Mucosa of rectum (tissue), 2 donors: ENCODE results near the gene RAB30.

ENCODE experiments used
- H3K27ac ChIP-seq, 2 donors: one replicate each; pipeline ENCODE4 v1.7.0; 2013; ENCODE audit warnings: inconsistent platforms in 2 of 2, low read depth in 2 of 2, low read length in 2 of 2
- H3K27me3 ChIP-seq, 2 donors: one replicate each; pipeline ENCODE4 v1.7.0; 2013; ENCODE audit warnings: low read length in 2 of 2; ENCODE audit not compliant: control insufficient read depth in 2 of 2, insufficient read depth in 2 of 2
- H3K36me3 ChIP-seq, 2 donors: one replicate each; pipeline ENCODE4 v1.7.0; 2013; ENCODE audit warnings: low read length in 2 of 2; ENCODE audit not compliant: control insufficient read depth in 2 of 2, insufficient read depth in 2 of 2
- H3K4me1 ChIP-seq, 2 donors: one replicate each; pipeline ENCODE4 v1.7.0; 2013; ENCODE audit warnings: low read length in 2 of 2, mild to moderate bottlenecking in 1 of 2; ENCODE audit not compliant: control insufficient read depth in 2 of 2, insufficient read depth in 2 of 2
- H3K4me3 ChIP-seq, 2 donors: one replicate each; pipeline ENCODE4 v1.7.0; 2013; ENCODE audit warnings: low read length in 2 of 2
- H3K9ac ChIP-seq, 2 donors: one replicate each; pipeline ENCODE4 v1.7.0; 2013; ENCODE audit warnings: low read length in 2 of 2, low read depth in 1 of 2, mild to moderate bottlenecking in 1 of 2
- H3K9me3 ChIP-seq, 2 donors: one replicate each; pipeline ENCODE4 v1.7.0; 2013; ENCODE audit warnings: low read length in 2 of 2; ENCODE audit not compliant: control insufficient read depth in 2 of 2
- donor health status: healthy.
- donor health status: Normal muscosa, but diverticular disease.

The RAB30 gene

GRCh38 chr11:82937554-82937953 is 134.1 kb downstream of the RAB30 start:
- Histone ChIP-seq H3K9ac (no peak overlapping the region), H3K4me1 (no peaks in the 10 kb centered on the region), H3K9me3 (no peaks in the 10 kb centered on the region), H3K27ac (no peak overlapping the region), H3K27me3 (no peaks in the 10 kb centered on the region), H3K36me3 (no peaks in the 10 kb centered on the region), H3K4me3 (no peak overlapping the region)

GRCh38 chr11:82936261-82936660 is 135.4 kb downstream of the RAB30 start:
- no peaks in the 10 kb centered on the region for H3K36me3 ChIP-seq
- no peaks in the 10 kb centered on the region for H3K27me3 ChIP-seq
- no peak overlapping the region for H3K9ac ChIP-seq
- no peak overlapping the region for H3K4me3 ChIP-seq
- H3K4me1 ChIP-seq, result no peaks in the 10 kb centered on the region
- no peak overlapping the region for H3K27ac ChIP-seq
- H3K9me3 ChIP-seq, result no peaks in the 10 kb centered on the region

GRCh38 chr11:82932564-82932963 is 139.1 kb downstream of the RAB30 start:
- Histone ChIP-seq H3K36me3 (no peaks in the 10 kb centered on the region), H3K4me3 (no peak overlapping the region), H3K9me3 (no peaks in the 10 kb centered on the region), H3K27me3 (no peaks in the 10 kb centered on the region), H3K9ac (no peak overlapping the region), H3K27ac (no peak overlapping the region), H3K4me1 (no peaks in the 10 kb centered on the region)

GRCh38 chr11:82930734-82931133 is 141.0 kb downstream of the RAB30 start:
- Histone ChIP-seq H3K4me3 (no peak overlapping the region), H3K27me3 (no peaks in the 10 kb centered on the region), H3K36me3 (no peaks in the 10 kb centered on the region), H3K9ac (no peak overlapping the region), H3K4me1 (no peaks in the 10 kb centered on the region), H3K27ac (no peak overlapping the region), H3K9me3 (no peaks in the 10 kb centered on the region)

- Histone ChIP-seq H3K4me3 (no peak overlapping the region), H3K36me3 (no peaks in the 10 kb centered on the region), H3K4me1 (no peaks in the 10 kb centered on the region), H3K27me3 (no peaks in the 10 kb centered on the region), H3K9ac (no peak overlapping the region), H3K9me3 (no peaks in the 10 kb centered on the region), H3K27ac (no peak overlapping the region)
Observed at GRCh38 chr11:82930229-82930628, 141.5 kb downstream of the RAB30 start.

- H3K9ac ChIP-seq, result no peak overlapping the region
Observed at GRCh38 chr11:82929121-82929520, 142.6 kb downstream of the RAB30 start.

GRCh38 chr11:82927264-82927880 is 144.3 kb downstream of the RAB30 start:
- H3K9ac ChIP-seq, result no peak overlapping the region
- no peaks in the 10 kb centered on the region for H3K9me3 ChIP-seq
- no peaks in the 10 kb centered on the region for H3K4me1 ChIP-seq
- H3K27me3 ChIP-seq, result no peaks in the 10 kb centered on the region
- H3K4me3 ChIP-seq, result no peak overlapping the region
- H3K27ac ChIP-seq, result no peak overlapping the region
- no peaks in the 10 kb centered on the region for H3K36me3 ChIP-seq

More at GRCh38 chr11:82929121-82929520, 142.6 kb downstream of the RAB30 start:
- Histone ChIP-seq H3K27me3 (no peaks in the 10 kb centered on the region), H3K4me1 (no peaks in the 10 kb centered on the region), H3K27ac (no peak overlapping the region), H3K9me3 (no peaks in the 10 kb centered on the region), H3K36me3 (no peaks in the 10 kb centered on the region), H3K4me3 (no peak overlapping the region)

GRCh38 chr11:82924522-82925224 is 147.0 kb downstream of the RAB30 start:
- Histone ChIP-seq H3K27ac (no peak overlapping the region), H3K9ac (no peak overlapping the region), H3K27me3 (no peaks in the 10 kb centered on the region), H3K9me3 (no peaks in the 10 kb centered on the region), H3K4me3 (no peak overlapping the region), H3K4me1 (no peaks in the 10 kb centered on the region), H3K36me3 (no peaks in the 10 kb centered on the region)
